ENCODE data around the gene RNF144B.

The RNF144B gene

DNA sequence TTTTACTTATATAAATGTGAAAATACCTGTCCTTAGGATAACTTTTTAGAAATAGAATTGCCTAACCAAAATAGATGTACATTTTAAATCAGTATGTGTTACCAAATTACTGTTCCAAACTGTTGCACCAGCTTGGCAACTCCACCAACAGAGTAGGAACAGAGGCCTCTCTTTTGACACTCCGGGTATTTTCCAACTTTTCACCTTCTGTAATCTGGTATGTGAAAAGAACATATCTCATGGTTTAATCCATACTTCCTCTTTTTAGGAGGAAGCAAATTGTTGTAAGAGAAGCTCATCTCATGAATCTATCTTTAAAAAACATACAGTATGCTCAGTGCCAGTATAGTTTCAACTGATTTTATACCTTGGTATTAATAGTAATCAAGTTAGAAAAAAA lies 24.9 kb downstream of the RNF144B start:
- DNase-seq = no peak

- no peak for DNase-seq
These were observed 25.5 kb downstream of the RNF144B start for GRCh38 chr6:18412644-18413043.

- no peak for DNase-seq
These were observed 26.2 kb downstream of the RNF144B start for GRCh38 chr6:18413381-18413780.

- no peak for DNase-seq
These were observed 27.0 kb downstream of the RNF144B start for GRCh38 chr6:18414116-18414515.

- no peak for DNase-seq
These were observed 28.1 kb downstream of the RNF144B start for GRCh38 chr6:18415207-18415606.

DNA sequence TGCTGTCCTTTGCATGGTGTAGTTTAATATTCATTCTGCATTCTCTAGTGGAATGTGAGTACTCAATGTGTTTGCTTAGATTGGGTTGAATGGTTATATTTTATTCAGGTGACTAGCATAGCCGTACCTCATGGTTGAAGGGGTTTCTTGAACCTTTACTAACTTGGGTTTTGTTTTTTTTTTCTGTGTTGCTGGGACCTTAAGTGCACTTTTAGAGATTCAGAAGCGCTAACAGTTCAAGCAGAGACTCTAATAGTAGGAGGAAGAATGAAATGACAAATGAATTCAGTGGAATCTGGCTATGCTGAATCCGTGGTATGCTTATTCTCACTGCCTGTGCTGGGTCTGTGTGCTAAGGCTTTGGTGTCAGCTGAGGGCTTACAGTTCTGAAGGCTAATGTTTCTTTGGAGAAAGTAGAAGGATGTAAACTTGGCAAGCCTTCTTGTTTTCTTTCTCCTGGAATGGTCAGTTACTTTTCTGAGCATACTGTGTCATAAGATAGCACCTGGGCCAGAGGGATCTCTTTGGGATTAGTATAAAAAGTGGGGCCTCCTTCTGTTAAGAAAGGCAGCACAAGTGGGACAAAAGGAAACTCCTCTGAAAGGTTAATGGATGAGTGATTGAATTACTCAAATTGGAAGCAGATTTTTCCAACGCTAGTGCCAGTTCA lies 28.7 kb downstream of the RNF144B start:
- DNase-seq = no peak

DNA sequence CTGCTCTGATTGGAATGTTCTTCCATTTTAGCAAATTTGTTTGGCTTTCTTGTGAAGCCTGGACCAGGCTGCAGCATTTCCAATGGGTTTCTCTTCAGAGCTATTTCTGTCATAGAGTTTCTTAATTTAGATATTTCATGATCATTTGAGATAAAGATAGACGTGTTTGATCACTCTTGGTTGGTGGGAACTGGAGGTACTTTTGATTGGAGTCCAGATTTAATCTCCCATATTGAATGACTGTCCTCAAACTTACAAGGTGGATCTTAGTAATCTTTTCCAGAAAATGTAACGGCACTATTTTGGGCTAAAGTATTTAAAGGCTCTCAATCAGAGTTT lies 29.2 kb downstream of the RNF144B start:
- DNase-seq = no peak

DNA sequence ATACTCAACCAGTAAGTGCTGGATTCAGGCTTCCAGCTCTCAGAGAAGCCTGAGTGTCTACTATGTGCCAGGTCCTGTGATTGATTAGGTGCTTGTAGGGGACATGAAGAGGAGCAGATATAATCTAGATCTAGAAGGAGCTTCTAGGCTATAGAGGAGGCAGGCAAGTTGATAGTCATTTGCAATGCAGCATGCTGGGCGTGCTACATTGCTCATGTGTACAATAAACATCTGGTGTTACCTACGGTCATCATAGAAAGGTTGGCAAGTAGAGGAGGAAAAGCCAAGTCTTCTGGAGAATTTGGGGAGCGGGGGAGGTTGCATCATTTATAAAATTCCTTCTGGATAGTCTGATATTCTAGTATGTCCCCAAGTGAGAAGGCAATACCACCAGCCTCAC lies 33.2 kb downstream of the RNF144B start:
- no peak for DNase-seq

GRCh38 chr6:18422136-18422535 lies 35.0 kb downstream of the RNF144B start:
- DNase-seq = no peak

DNA sequence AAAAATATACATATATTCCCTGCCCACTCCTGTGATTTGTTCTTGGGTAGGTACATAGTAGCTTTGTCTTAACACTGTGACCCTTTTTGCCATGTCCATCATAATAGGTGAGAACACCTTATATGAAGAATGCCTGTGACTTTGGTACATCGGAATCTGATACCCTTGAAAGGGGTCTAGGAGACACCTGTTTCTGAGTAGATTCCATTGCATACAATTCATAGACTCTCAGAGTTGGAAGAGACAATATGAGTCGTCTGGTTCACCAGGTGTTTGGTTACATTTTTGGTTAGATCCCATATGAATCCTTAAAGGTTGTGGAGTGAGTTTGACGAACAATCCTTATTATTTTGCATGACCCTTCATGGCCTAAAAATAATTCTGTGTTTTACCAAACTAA lies 36.3 kb downstream of the RNF144B start:
- DNase-seq = no peak

- DNase-seq = no peak
These were observed 37.1 kb downstream of the RNF144B start for GRCh38 chr6:18424201-18424600.

DNA sequence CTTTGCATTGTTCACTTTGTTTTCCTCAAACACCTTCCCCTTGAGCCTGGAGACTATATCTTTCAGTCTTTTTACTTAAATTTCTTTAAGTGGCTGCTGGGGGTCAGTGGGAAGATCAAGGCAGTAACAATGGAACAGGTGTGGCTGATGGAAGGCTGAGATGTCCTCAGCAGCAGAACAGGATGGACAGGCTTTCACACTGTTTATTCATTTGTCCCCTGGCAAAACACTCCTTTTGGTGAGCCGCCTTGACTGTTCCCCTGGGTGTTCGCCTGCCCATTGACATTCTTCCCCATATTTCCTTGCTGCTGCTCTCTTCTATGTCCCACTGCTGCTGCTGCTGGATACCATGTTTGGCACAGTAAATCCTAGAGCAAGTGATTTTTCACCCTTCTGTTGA lies 38.1 kb downstream of the RNF144B start:
- DNase-seq = no peak

DNA sequence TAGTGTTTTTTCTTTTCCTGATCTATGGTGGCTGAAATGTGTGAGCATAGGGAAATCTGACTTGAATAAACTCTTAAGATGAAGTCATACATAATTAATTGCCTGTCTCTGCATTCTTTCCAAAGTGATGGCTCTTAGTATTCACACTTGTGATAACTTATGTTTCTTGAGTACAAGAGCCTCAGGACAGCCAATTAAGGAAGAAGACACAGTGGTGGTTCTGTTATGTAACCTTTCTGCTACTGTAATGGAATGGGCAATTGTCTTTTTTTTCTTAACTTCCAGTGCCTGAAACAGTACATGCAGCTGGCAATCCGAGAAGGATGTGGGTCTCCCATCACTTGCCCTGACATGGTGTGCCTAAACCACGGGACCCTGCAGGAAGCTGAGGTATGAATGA lies 40.1 kb downstream of the RNF144B start:
- no peak for DNase-seq

- no peak for DNase-seq
These were observed 42.6 kb downstream of the RNF144B start for GRCh38 chr6:18429655-18430297.

GRCh38 chr6:18431581-18431980 lies 44.4 kb downstream of the RNF144B start:
- no peak for DNase-seq

- DNase-seq = no peak
These were observed 45.0 kb downstream of the RNF144B start for GRCh38 chr6:18432180-18432579.

GRCh38 chr6:18432619-18433018 lies 45.5 kb downstream of the RNF144B start:
- peak; percentile 70 for DNase-seq

DNA sequence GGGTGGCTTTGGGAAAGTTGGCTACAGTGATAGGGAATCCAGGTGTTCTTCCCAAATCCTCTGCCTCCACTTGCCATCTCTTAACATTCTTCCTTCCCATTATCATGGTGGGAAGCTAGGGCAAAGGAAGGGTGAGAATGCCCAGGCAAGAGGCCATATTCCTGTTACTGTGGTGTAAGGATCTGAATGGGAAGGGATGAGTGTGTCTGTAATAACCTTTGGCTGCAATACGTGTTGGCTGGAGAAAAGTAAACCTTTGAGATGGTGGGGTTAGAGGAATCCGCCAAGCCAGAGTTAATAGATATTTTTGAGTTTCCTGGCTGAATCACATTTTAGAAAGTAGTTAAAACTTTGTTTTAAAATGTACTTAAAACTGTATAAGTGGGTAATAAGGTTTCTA lies 45.9 kb downstream of the RNF144B start:
- DNase-seq = no peak

DNA sequence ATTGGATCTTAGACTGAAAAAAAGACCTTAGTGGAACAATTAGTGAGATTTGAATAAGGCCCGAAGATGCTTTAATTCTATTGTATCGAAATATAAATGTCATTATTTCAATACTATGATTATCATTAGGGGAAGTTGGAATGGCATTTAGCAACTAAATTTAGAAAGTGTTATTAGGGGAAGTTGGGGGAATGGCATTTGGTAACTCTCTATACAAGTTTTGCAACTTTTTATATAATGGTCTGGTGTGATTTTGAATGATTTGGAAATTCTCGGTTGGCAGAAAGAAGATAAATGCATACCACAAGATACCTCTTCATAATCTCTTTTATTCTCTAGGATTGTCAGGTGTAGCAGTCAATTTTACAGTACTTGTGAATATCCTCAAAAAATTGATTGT lies 49.2 kb downstream of the RNF144B start:
- DNase-seq = no peak

DNA sequence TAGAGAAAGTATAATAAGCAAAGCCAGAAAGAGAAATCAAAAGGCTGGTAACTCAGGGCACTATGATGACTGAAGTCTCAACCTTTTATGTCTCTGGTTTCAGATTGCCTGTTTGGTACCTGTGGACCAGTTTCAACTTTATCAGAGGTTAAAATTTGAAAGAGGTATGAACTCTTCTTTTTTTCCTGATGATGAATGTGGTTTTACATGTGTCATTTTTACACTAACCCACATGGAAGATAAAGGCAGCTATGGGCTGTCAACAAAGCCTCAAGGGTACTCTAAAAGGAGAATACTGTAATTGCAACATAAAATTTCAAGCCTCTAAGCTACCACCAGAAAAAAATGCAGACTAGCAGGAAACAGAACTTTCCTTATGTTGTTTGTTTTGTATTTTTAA lies 52.4 kb downstream of the RNF144B start:
- no peak for DNase-seq

- no peak for DNase-seq
These were observed 54.3 kb downstream of the RNF144B start for GRCh38 chr6:18441251-18441979.

GRCh38 chr6:18444111-18444510 lies 57.0 kb downstream of the RNF144B start:
- DNase-seq = no peak

DNA sequence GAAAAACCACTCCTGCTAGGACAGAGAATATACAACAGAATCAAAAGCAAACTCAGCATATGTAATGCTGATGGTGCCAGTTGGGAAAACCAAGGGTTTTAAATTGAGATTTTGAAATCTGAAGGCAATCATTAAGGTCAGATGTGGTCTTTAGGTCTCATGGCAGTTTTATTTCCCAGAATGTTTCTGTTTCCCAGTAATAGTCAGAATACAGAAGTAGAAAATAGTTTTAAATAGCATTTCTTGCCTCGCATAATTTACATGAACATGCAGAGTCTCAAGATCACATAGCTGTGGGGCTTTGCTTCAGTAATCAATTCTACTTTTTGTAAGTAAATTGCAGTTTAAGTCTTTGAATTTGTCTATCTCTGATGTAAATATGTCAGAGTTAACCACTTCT lies 58.1 kb downstream of the RNF144B start:
- no peak for DNase-seq

DNA sequence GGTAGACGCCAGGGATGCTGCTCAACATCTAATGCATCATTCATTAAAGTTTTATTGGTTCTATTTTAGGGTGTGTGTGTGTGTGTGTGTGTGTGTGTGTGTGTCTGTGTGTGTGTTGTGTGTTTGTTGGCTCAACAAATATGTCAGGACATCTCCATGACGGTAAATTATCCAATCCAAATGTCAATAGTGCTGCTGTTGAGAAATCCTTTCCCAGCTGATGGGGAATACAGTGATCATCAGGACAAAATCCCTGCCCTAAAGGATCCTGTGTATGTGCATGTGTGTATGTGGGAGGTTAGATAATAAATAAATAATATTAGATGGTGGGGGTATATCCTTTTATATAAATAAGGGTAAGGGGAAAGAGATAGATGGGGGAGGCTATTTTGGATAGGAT lies 59.6 kb downstream of the RNF144B start:
- DNase-seq = no peak

- peak; percentile 67 for DNase-seq
These were observed 60.4 kb downstream of the RNF144B start for GRCh38 chr6:18447552-18447951.
